Inferior parietal cortex (tissue), 1 donor: ENCODE results near the gene ATL3.
"Not testable (repeated sequence)": the region's sequence is repeated elsewhere in the genome, so short reads cannot be mapped to it uniquely, and the experiment has no call there.

ENCODE experiments used
- DNase-seq: peaks from one replicate; pipeline ENCODE4 v3.0.0-alpha.2; 2016; ENCODE audit errors: extremely low spot score

The ATL3 gene

GRCh38 chr11:63589000-63589399 lies 82.2 kb downstream of the ATL3 start:
- DNase-seq = no peak

DNA sequence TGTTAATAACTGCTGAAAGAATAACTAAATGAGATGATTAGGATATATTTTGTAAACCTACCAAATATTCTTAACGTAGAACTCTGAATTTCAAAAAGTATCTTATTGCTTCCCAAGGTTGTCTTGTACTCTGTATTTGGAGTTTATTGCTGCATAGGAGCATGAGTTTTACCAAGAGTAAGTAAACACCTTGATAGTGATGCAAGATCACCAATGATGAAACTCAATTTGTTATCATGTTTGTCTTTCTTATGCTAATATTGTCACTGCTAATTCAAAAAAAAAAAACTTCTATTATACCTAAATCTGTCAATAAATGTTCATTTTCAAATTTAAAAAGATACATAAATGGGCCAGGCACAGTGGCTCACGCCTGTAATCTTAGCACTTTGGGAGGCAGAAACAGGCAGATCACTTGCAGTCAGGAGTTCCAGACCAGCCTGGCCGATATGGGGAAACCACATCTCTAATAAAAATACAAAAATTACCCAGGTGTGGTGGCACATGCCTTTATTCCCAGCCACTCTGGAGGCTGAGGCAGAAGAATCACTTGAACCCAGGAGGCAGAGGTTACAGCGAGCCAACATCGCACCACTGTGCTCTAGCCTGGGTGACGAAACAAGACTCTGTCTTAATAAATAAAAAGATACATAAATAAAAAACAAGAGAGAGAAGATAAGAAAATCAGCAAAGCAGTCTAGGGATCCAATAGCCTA lies 84.6 kb downstream of the ATL3 start:
- DNase-seq = no peak

DNA sequence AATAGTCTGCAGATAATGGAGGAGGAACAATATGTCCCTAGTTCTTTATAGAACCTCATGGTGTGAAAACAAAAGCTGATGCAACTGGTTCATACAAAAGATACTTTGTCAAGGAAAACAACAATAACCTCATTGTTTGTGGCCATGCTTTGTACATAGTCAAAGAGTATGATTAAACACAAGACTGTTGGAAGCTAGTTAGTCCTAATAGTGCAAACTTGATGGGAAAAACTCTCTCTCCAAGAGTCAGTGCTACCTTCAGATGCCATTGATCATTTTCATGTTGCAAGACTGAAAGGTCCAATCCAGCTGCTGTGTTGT lies 87.9 kb downstream of the ATL3 start:
- peak; percentile 91 for DNase-seq

GRCh38 chr11:63581224-63581623 lies 90.0 kb downstream of the ATL3 start:
- not testable (repeated sequence) for DNase-seq

DNA sequence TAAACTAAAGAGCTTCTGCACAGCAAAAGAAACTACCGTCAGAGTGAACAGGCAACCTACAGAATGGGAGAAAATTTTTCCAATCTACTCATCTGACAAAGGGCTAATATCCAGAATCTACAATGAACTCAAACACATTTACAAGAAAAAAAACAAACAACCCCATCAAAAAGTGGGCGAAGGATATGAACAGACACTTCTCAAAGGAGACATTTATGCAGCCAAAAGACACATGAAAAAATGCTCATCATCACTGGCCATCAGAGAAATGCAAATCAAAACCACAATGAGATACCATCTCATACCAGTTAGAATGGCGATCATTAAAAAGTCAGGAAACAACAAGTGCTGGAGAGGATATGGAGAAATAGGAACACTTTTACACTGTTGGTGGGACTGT lies 92.3 kb downstream of the ATL3 start:
- not testable (repeated sequence) for DNase-seq

- no peak for DNase-seq
Observed at GRCh38 chr11:63574856-63575602, 96.1 kb downstream of the ATL3 start.
